ENCODE results near the gene PTPRR. TPM values are rescaled to one million over a fixed set of nuclear protein-coding genes. Genes with fewer than 3 reads are reported as not detected.
"Not testable (repeated sequence)": the region's sequence is repeated elsewhere in the genome, so short reads cannot be mapped to it uniquely, and the experiment has no call there.

Gene PTPRR
- total RNA-seq, 1 donor from 2014 or later: 0.46 TPM

- TF ChIP-seq, protein P1, sequence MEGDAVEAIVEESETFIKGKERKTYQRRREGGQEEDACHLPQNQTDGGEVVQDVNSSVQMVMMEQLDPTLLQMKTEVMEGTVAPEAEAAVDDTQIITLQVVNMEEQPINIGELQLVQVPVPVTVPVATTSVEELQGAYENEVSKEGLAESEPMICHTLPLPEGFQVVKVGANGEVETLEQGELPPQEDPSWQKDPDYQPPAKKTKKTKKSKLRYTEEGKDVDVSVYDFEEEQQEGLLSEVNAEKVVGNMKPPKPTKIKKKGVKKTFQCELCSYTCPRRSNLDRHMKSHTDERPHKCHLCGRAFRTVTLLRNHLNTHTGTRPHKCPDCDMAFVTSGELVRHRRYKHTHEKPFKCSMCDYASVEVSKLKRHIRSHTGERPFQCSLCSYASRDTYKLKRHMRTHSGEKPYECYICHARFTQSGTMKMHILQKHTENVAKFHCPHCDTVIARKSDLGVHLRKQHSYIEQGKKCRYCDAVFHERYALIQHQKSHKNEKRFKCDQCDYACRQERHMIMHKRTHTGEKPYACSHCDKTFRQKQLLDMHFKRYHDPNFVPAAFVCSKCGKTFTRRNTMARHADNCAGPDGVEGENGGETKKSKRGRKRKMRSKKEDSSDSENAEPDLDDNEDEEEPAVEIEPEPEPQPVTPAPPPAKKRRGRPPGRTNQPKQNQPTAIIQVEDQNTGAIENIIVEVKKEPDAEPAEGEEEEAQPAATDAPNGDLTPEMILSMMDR (conservative IDR thresholded peaks at IDR 0.05; ENCODE audit: low read depth, low read length): no peak
- no peak overlapping the region for H3K4me3 ChIP-seq (ENCODE audit: low read depth, low read length)
- DNase-seq (ENCODE audit: low read depth): no peak
Measured at GRCh38 chr12:70736351-70737133, 184.0 kb downstream of the PTPRR start.

DNA sequence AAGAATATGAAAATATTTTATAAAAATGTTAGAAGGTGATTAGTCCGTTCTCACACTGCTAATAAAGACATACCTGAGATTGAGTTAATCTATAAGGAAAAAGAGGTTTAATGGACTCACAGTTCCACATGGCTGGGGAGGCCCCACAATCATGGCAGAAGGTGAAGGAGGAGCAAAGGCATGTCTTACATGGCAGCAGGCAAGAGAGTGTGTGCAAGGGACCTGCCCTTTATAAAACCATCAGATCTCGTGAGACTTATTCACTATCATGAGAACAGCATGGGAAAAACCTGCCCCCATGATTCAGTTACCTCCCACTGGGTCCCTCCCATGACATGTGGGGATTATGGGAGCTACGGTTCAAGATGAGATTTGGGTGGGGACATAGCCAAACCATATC is 185.3 kb downstream of the PTPRR start:
- not testable (repeated sequence) for DNase-seq (ENCODE audit: low read depth); H3K4me3 ChIP-seq (ENCODE audit: low read depth, low read length)

GRCh38 chr12:70733385-70733784 is 187.2 kb downstream of the PTPRR start:
- DNase-seq (ENCODE audit: low read depth): peak; percentile 35
- no peak overlapping the region for H3K4me3 ChIP-seq (ENCODE audit: low read depth, low read length)
- TF ChIP-seq, protein P1 (conservative IDR thresholded peaks at IDR 0.05; ENCODE audit: low read depth, low read length): peak; percentile 82

DNA sequence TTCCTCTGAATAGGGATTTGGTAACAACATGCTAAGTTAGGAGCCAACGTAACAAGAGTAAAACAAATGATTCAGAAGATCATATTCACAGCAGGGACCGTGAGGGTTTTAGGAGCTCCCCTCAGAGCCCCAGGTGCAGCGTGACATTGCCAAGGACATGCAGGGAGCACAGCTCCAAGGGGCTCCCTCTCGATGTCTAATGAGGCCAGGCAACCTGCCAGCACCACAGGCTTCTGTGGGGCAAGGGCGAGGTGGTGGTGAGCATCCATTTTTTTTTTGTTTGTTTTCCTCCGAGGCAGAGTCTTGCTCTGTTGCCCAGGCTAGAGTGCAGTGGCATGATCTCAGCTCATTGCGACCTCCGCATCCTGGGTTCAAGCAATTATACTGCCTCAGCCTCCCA is 188.3 kb downstream of the PTPRR start:
- no peak overlapping the region for H3K4me3 ChIP-seq (ENCODE audit: low read depth, low read length)
- TF ChIP-seq, protein P1 (conservative IDR thresholded peaks at IDR 0.05; ENCODE audit: low read depth, low read length): no peak
- DNase-seq (ENCODE audit: low read depth): no peak

DNA sequence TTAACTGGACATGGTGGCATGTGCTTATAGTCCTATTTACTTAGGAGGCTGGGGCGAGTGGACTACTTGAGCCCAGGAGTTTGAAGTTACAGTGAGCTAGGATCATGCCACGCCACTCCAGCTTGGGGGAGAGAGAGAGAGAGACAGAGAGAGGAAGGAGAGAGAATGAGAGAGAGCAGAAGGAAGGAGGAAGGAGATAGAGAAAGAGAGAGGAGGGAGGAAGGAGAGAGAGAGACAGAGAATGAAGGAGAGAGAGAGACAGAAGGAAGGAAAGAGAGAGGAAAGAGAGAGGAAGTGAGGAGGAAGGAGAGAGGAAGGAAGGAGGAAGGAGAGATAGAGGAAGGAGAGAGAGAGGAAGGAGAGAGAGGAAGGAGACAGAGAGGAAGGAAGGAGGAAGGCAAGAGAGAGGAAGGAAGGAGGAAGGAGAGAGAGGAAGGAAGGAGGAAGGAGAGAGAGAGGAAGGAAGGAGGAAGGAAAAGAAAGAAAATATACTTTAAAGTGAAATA is 189.8 kb downstream of the PTPRR start:
- DNase-seq (ENCODE audit: low read depth): no peak
- TF ChIP-seq, protein P1 (conservative IDR thresholded peaks at IDR 0.05; ENCODE audit: low read depth, low read length): no peak
- H3K4me3 ChIP-seq (ENCODE audit: low read depth, low read length): no peak overlapping the region

GRCh38 chr12:70724444-70724843 is 196.1 kb downstream of the PTPRR start:
- H3K4me3 ChIP-seq (ENCODE audit: low read depth, low read length): no peak overlapping the region
- TF ChIP-seq, protein P1 (conservative IDR thresholded peaks at IDR 0.05; ENCODE audit: low read depth, low read length): peak; percentile 56
- DNase-seq (ENCODE audit: low read depth): no peak

DNA sequence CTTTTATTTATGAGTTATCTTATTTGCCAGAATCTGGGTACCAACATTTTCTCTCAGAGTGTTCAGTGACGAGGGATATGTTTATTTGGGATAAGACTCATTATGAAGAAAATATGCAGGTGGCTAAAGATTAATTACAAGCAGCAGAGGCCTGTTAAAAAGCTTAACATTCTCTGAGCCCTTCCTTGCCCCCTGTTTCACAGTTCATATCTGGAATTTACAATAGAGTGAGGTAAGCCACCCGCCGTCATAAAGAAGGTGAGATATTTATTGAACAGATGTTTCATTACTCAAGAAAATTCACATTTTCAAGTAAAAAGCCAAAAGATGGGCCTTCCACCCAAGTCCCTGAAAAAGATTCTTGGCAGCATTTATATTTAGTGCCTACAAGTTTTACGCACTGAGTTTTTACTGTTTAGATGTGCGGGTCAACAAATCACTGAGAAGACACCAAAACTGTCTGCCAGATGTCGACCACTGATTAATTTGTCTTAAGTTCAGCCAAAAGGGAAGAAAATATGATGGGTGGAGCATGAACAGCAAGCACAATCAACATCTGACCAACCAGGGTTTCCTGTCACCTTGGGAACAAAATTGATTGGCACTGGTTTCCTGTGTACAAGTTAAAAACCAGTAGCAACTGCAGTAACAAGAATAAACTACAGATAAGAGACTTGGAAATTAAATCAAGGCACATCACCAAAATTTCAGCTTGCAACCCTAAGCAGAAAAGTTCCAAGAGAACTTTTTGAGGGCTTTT is 197.8 kb downstream of the PTPRR start:
- DNase-seq (ENCODE audit: low read depth): no peak
- TF ChIP-seq, protein P1 (conservative IDR thresholded peaks at IDR 0.05; ENCODE audit: low read depth, low read length): no peak
- H3K4me3 ChIP-seq (ENCODE audit: low read depth, low read length): no peak overlapping the region
